Ascending aorta (tissue), 2 donors: ENCODE data around the gene CNTN1. TPM values are rescaled to one million over a fixed set of nuclear protein-coding genes. Genes with fewer than 3 reads are reported as not detected.

ENCODE experiments used
- DNase-seq, 2 donors: peaks; one replicate each; pipeline ENCODE4 v3.0.0-alpha.2; 2019; ENCODE audit warnings: low spot score in 2 of 2
- H3K27ac ChIP-seq, 2 donors: fragments of 200-600 bp; sonication (generic); one replicate each; pipeline ENCODE4 v1.5.1; 2016 to 2017; ENCODE audit warnings: mild to moderate bottlenecking in 1 of 2
- H3K27me3 ChIP-seq: fragments of 200-600 bp; sonication (generic); one replicate; pipeline ENCODE4 v1.5.1; 2017
- H3K36me3 ChIP-seq, 2 donors: fragments of 200-600 bp; sonication (generic); one replicate each; pipeline ENCODE4 v1.5.1; 2016
- H3K4me1 ChIP-seq, 2 donors: fragments of 200-600 bp; sonication (generic); one replicate each; pipeline ENCODE4 v1.5.1; 2016 to 2017; ENCODE audit warnings: mild to moderate bottlenecking in 1 of 2
- H3K4me3 ChIP-seq, 2 donors: fragments of 200-600 bp; sonication (generic); one replicate each; pipeline ENCODE4 v1.5.1; 2016 to 2017; ENCODE audit warnings: mild to moderate bottlenecking in 1 of 2
- H3K9me3 ChIP-seq, 2 donors: fragments of 200-600 bp; sonication (generic); one replicate each; pipeline ENCODE4 v1.5.1; 2016
- CTCF ChIP-seq, 3 experiments: fragments of 200-600 bp in 2 of 3; fragments of 450-650 bp in 1 of 3; sonication (generic) in 2 of 3; IDR thresholded peaks; one replicate each; pipeline ENCODE4 v1.5.1; 2016 to 2019; ENCODE audit warnings: antibody characterized with exemption in 3 of 3, mild to moderate bottlenecking in 1 of 3, moderate library complexity in 1 of 3
- intact Hi-C: fragments of 100-400 bp; cut with DNase I; formaldehyde crosslinking; loops from one replicate; pipeline ENCODE4 v1.15.1; 2023
- total RNA-seq: library from RNA; depleted of rRNA; stranded (reverse); fragments of >200 nt; gene quantifications from one replicate; pipeline ENCODE4 v1.1.0, GENCODE V29; 2016

Gene CNTN1
- total RNA-seq, 1 donor from 2014 or later, result 0.75 TPM

- no peak overlapping the region for H3K4me3 ChIP-seq
- DNase-seq, result no peak
- H3K27ac ChIP-seq, result no peak overlapping the region
- H3K27me3 ChIP-seq, result no peaks in the 10 kb centered on the region
- no peaks in the 10 kb centered on the region for H3K36me3 ChIP-seq
- TF ChIP-seq CTCF (IDR thresholded peaks at IDR 0.05), result no peak
- no peaks in the 10 kb centered on the region for H3K4me1 ChIP-seq
- no peaks in the 10 kb centered on the region for H3K9me3 ChIP-seq
- intact Hi-C loops, result no loop called here
Measured at GRCh38 chr12:40898505-40898904, 206.3 kb downstream of the CNTN1 start.

DNA sequence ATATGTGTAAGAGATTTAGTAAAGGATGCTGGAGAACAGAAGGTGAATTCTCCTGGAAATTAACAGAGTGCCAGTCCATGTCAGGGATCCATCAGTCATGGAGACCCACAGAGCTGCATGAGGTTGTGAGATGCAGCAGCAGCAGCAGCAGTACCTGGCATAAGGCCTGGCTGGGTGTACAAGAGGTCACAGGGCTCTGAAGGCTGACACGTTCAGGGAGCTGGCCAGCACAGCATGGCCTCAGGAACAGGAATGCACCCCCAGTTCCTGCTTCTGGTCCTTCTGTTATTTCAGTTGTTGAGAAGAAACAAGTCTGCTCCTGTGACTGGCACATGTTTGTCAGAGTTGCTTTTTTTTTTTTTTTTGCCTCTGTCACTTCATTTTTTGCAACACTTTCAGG is 210.8 kb downstream of the CNTN1 start:
- Histone ChIP-seq H3K4me3 (no peak overlapping the region), H3K4me1 (no peaks in the 10 kb centered on the region), H3K27ac (no peak overlapping the region), H3K27me3 (no peaks in the 10 kb centered on the region), H3K36me3 (no peaks in the 10 kb centered on the region), H3K9me3 (no peaks in the 10 kb centered on the region)
- intact Hi-C loops, result no loop called here
- no peak for TF ChIP-seq CTCF (IDR thresholded peaks at IDR 0.05)
- DNase-seq, result no peak

- Histone ChIP-seq H3K27ac (no peak overlapping the region), H3K4me1 (no peaks in the 10 kb centered on the region), H3K4me3 (no peak overlapping the region), H3K36me3 (no peaks in the 10 kb centered on the region), H3K27me3 (no peaks in the 10 kb centered on the region), H3K9me3 (no peaks in the 10 kb centered on the region)
- intact Hi-C loops, result no loop called here
- no peak for DNase-seq
- no peak for TF ChIP-seq CTCF (IDR thresholded peaks at IDR 0.05)
Measured at GRCh38 chr12:40907115-40907527, 214.9 kb downstream of the CNTN1 start.

- Histone ChIP-seq H3K4me3 (no peak overlapping the region), H3K27ac (no peak overlapping the region), H3K4me1 (no peaks in the 10 kb centered on the region), H3K27me3 (no peaks in the 10 kb centered on the region), H3K36me3 (no peaks in the 10 kb centered on the region), H3K9me3 (no peaks in the 10 kb centered on the region)
- TF ChIP-seq CTCF (IDR thresholded peaks at IDR 0.05), result no peak
- intact Hi-C loops, result no loop called here
- DNase-seq, result no peak
Measured at GRCh38 chr12:40911676-40912075, 219.4 kb downstream of the CNTN1 start.

DNA sequence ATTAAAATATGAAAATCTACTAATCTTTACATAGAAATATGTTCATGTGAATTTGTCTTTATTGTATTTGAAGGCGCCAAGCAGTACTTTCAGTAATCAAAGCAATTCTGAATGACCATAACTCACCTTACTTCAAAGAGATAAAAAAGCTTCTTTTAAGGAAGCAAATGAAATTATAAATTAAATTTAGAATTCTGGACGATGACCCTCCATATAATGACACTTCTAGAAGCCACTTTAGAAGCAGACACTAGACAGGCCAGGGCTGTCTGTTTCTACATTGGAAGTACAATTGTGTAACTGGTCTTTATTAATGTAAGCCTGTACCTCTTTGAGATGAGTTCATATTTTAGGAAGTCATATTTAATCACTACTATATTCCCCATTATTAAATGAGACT is 222.9 kb downstream of the CNTN1 start:
- Histone ChIP-seq H3K27ac (no peak overlapping the region), H3K36me3 (no peaks in the 10 kb centered on the region), H3K9me3 (no peaks in the 10 kb centered on the region), H3K4me1 (no peaks in the 10 kb centered on the region), H3K27me3 (no peaks in the 10 kb centered on the region), H3K4me3 (no peak overlapping the region)
- no peak for TF ChIP-seq CTCF (IDR thresholded peaks at IDR 0.05)
- intact Hi-C loops, result no loop called here
- DNase-seq, result no peak

DNA sequence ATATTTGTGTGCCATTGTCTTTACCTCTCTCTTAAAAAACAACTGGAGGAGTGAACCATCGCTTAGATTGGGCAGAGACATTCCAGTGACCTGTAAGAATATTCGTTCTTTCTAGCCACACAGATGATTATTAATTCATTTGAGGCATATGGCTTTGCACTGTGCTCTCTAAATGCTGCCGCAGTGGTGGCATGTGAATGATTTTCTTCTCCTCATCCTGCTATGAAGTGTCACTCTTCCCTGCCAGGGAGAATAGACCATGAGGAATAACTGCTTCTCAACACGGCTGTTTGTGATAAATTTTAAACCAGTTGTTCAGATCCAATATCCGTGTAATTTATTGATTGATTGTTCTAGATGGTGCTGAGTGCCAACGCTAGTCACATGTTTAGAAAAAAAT is 225.3 kb downstream of the CNTN1 start:
- H3K9me3 ChIP-seq, result no peaks in the 10 kb centered on the region
- no peaks in the 10 kb centered on the region for H3K36me3 ChIP-seq
- no peak overlapping the region for H3K27ac ChIP-seq
- no peak for DNase-seq
- intact Hi-C loops, result no loop called here
- H3K27me3 ChIP-seq, result no peaks in the 10 kb centered on the region
- no peaks in the 10 kb centered on the region for H3K4me1 ChIP-seq
- no peak overlapping the region for H3K4me3 ChIP-seq
- TF ChIP-seq CTCF (IDR thresholded peaks at IDR 0.05), result no peak
